Activated CD8-positive, alpha-beta memory T cell treated with anti-CD3 and anti-CD28 coated beads for 4 hours (primary cell): Measurements from ENCODE around the gene ELOVL4.
A peak's percentile ranks its signal among the peaks of the same experiment; 100 is the strongest.

Experiments used
- DNase-seq, 2 donors: peaks; one replicate each; pipeline ENCODE4 v3.0.0-alpha.2; 2020; ENCODE audit warnings: low read depth in 2 of 2

Gene ELOVL4

DNA sequence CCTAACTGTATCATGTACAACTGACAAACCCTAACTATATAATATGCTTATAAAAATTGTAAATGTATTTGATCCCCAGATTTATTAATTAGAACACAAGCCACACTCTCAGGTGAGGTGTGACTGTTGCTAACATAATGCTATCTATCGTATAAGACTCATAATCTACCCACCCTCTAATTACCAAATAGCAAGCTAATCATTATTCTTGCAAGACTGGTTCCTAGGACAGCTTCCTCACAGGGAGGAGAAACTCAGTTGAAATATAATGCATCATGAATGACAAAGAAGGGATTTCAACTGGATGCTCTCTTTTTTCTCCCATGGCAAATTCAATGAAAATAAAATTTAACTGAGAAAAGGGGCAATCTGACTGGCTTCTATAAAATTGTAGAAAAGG, 35.4 kb downstream of the ELOVL4 start:
- DNase-seq: no peak

GRCh38 chr6:79909517-79909916, 37.8 kb downstream of the ELOVL4 start:
- DNase-seq: no peak

DNA sequence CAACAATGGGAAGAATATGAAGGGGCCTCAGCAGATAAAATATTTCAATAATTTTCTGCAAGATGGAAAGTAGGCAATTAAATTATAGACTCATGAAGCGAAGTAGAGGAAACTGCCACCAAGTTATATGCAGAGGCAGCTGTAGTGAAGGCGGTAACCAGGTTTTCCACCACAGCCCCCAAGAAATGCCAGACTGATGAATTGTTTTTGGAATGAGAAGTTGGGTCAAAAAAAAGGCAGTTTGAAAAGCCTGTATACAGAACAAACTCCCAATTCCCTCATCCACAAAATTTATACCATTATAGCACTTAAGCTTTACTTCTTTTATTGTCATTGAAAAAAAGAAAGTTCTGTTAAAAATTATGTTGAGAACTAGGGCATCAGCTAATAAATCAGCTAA, 45.3 kb downstream of the ELOVL4 start:
- no peak for DNase-seq

GRCh38 chr6:79898076-79898475, 49.3 kb downstream of the ELOVL4 start:
- no peak for DNase-seq

GRCh38 chr6:79896075-79896449, 51.3 kb downstream of the ELOVL4 start:
- no peak for DNase-seq

GRCh38 chr6:79895382-79896074, 51.8 kb downstream of the ELOVL4 start:
- no peak for DNase-seq

- DNase-seq: no peak
Measured at GRCh38 chr6:79894939-79895338, 52.4 kb downstream of the ELOVL4 start.

GRCh38 chr6:79888587-79888986, 58.8 kb downstream of the ELOVL4 start:
- DNase-seq: no peak

- DNase-seq: no peak
Measured at GRCh38 chr6:79878142-79878748, 69.1 kb downstream of the ELOVL4 start.

- no peak for DNase-seq
Measured at GRCh38 chr6:79874531-79875134, 72.7 kb downstream of the ELOVL4 start.

GRCh38 chr6:79872986-79873385, 74.4 kb downstream of the ELOVL4 start:
- DNase-seq: no peak

- DNase-seq: no peak
Measured at GRCh38 chr6:79872303-79872702, 75.0 kb downstream of the ELOVL4 start.

DNA sequence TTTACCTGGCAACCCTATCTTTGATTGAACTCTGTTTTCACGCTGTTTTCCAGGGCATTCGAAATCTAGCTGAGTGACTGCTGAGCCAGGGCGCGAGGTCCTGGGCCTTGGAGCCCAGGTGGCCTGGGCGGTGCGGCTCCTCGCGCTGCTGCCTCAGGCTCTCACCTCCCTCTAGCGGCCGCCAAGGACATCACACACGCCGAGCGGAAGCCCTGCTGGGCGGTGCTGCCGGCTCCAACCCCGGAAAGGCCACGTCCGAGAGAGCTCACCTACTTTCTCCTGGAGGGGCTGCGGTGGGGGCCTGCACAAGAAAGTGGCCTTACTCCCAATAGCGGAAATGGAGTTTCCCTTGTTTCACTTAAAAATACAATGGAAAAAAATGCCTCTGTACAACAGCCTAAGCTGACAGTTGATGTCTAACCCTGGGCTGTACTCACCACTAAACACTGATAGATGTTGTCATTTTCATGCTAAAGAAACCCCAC, 77.7 kb downstream of the ELOVL4 start:
- DNase-seq: peak; percentile 46 to 60

DNA sequence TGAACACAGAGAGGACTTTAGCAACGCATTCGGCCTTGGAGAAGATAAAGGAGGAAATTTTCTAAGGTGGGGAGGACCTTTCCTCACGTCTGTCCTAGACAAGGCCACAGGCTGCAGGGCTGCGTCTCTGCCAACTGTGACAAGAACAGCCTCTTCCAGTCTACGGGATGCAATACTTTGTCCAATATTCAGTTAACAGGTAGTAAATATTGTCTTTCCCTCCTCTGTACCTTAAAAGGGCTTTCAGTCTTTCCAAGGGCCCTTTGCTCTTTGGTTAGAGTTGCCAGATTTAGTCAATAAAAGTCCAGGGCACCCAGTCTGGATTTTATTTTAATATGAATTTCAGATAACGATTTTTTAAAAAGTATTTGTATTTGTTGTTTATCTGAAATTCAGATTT, 78.2 kb downstream of the ELOVL4 start:
- no peak for DNase-seq

- no peak for DNase-seq
Measured at GRCh38 chr6:79868098-79868722, 79.1 kb downstream of the ELOVL4 start.
